GM12801 (cell line): Measurements from ENCODE around the gene TANC1.

Experiments used
- CTCF ChIP-seq: IDR thresholded peaks from one replicate; pipeline ENCODE4 v1.5.1; 2011; ENCODE audit warnings: control low read depth; ENCODE audit not compliant: insufficient read length; ENCODE audit errors: extremely low read depth

Gene TANC1

GRCh38 chr2:158968396-158969161 lies at the start of gene TANC1:
Gene TANC1, plus strand, starts transcription at chr2:158968640. Its CDS starts 97,271 bp downstream, at chr2:159065911.
- no peak for TF ChIP-seq CTCF

- no peak for TF ChIP-seq CTCF
Measured at GRCh38 chr2:158921599-158922408, 46.6 kb upstream of the TANC1 start.

GRCh38 chr2:158922601-158923000 lies 45.8 kb upstream of the TANC1 start:
- no peak for TF ChIP-seq CTCF

GRCh38 chr2:158923180-158923594 lies 45.3 kb upstream of the TANC1 start:
- no peak for TF ChIP-seq CTCF

GRCh38 chr2:158923641-158924040 lies 44.8 kb upstream of the TANC1 start:
- TF ChIP-seq CTCF = no peak

- TF ChIP-seq CTCF = no peak
Measured at GRCh38 chr2:158926478-158926948, 41.9 kb upstream of the TANC1 start.

GRCh38 chr2:158928515-158928914 lies 39.9 kb upstream of the TANC1 start:
- no peak for TF ChIP-seq CTCF
